PC-3 (cell line): ENCODE data around the gene SRCAP. TPM values are rescaled to one million over a fixed set of nuclear protein-coding genes. Genes with fewer than 3 reads are reported as not detected.
A peak's percentile ranks its signal among the peaks of the same experiment; 100 is the strongest.

Experiments
- ATAC-seq: fragments of 200-7000 bp; cut with Tn5 transposase; 2 replicates; pipeline ENCODE4 v1.9.1; 2020; ENCODE audit warnings: mild to moderate bottlenecking, moderate library complexity
- BruUV-seq: library from RNA; stranded (reverse); fragments of 400-500 nt; replicated peaks from 2 replicates; lab custom pipeline; 2021; lab: Mats Ljungman, UMichigan
- CTCF ChIA-PET: fragments of 300-600 bp; sonication (Branson Sonifier 250); formaldehyde crosslinking; loops from one replicate; lab custom pipeline; 2022; ENCODE audit warnings: antibody characterized with exemption; lab: Charles Lee
- POLR2A ChIA-PET: fragments of 300-600 bp; sonication (Branson Sonifier 250); formaldehyde crosslinking; loops from one replicate; lab custom pipeline; 2022; ENCODE audit warnings: antibody characterized with exemption; ENCODE audit not compliant: unreplicated experiment; lab: Charles Lee
- DNase-seq: peaks from one replicate; pipeline ENCODE4 v3.0.0-alpha.2; 2015
- H2AFZ ChIP-seq: fragments of 300-600 bp; sonication (generic); 2 replicates; pipeline ENCODE4 v1.6.0; 2016; ENCODE audit warnings: antibody characterized with exemption, low read length
- H3F3A ChIP-seq: fragments of 300-600 bp; sonication (generic); one replicate; pipeline ENCODE4 v1.6.0; 2017; ENCODE audit warnings: antibody characterized with exemption, low read length, control low read depth, mild to moderate bottlenecking; ENCODE audit not compliant: unreplicated experiment
- H3K27ac ChIP-seq: fragments of 300-600 bp; sonication (generic); 2 replicates; pipeline ENCODE4 v1.5.1; 2016; ENCODE audit warnings: mild to moderate bottlenecking, low read length
- H3K27me3 ChIP-seq: fragments of 300-600 bp; sonication (generic); 2 replicates; pipeline ENCODE4 v1.6.1; 2016; ENCODE audit warnings: low read length, mixed read lengths
- H3K36me3 ChIP-seq: fragments of 300-600 bp; sonication (generic); 2 replicates; pipeline ENCODE4 v1.6.1; 2016; ENCODE audit warnings: low read depth, mixed run types, low read length, mixed read lengths
- H3K4me1 ChIP-seq: fragments of 300-600 bp; sonication (generic); 2 replicates; pipeline ENCODE4 v1.5.1; 2016; ENCODE audit warnings: low read length; ENCODE audit not compliant: insufficient read depth
- H3K4me2 ChIP-seq: fragments of 300-600 bp; sonication (generic); 2 replicates; pipeline ENCODE4 v1.6.0; 2016; ENCODE audit warnings: low read length
- H3K4me3 ChIP-seq: fragments of 300-600 bp; sonication (generic); 2 replicates; pipeline ENCODE4 v1.5.1; 2016; ENCODE audit warnings: mild to moderate bottlenecking, low read length, mixed read lengths
- H3K79me2 ChIP-seq: fragments of 300-600 bp; sonication (generic); 2 replicates; pipeline ENCODE4 v1.6.1; 2017; ENCODE audit warnings: low read length, mixed read lengths
- H3K9ac ChIP-seq: fragments of 300-600 bp; sonication (generic); 2 replicates; pipeline ENCODE4 v1.6.0; 2016; ENCODE audit warnings: mild to moderate bottlenecking, low read length
- H3K9me2 ChIP-seq: fragments of 300-600 bp; sonication (generic); replicated peaks from 2 replicates; pipeline ENCODE4 v1.6.1; 2016; ENCODE audit warnings: mixed run types, low read length, mixed read lengths
- H3K9me3 ChIP-seq: fragments of 300-600 bp; sonication (generic); 2 replicates; pipeline ENCODE4 v1.6.1; 2016; ENCODE audit warnings: low read length, mixed read lengths
- H4K20me1 ChIP-seq: fragments of 300-600 bp; sonication (generic); 2 replicates; pipeline ENCODE4 v1.6.1; 2016; ENCODE audit warnings: low read length, mixed read lengths
- CTCF ChIP-seq: fragments of 300-600 bp; sonication (generic); conservative IDR thresholded peaks from 2 replicates; pipeline ENCODE4 v1.5.1; 2017; ENCODE audit warnings: antibody characterized with exemption, low read depth, mild to moderate bottlenecking, low read length
- EZH2 ChIP-seq: fragments of 300-600 bp; sonication (generic); IDR thresholded peaks from one replicate; pipeline ENCODE4 v1.6.1; 2017; ENCODE audit warnings: antibody characterized with exemption, mild to moderate bottlenecking, low read length; ENCODE audit not compliant: unreplicated experiment
- EZH2phosphoT487 ChIP-seq: fragments of 300-600 bp; sonication (generic); IDR thresholded peaks from 2 replicates; pipeline ENCODE4 v1.6.1; 2018; ENCODE audit warnings: mild to moderate bottlenecking, antibody characterized with exemption, low read length, borderline replicate concordance
- intact Hi-C: fragments of 100-400 bp; cut with micrococcal nuclease; formaldehyde crosslinking; loops from 2 replicates; pipeline ENCODE4 v1.9.0; 2023
- total RNA-seq: library from RNA; depleted of rRNA; stranded (reverse); fragments of >200 nt; gene quantifications from 2 replicates; pipeline ENCODE4 v1.2.3, GENCODE V29; 2014

Gene SRCAP
- total RNA-seq, 1 experiment from 2014 or later, result 19.0 TPM

- Histone ChIP-seq H3K79me2 (peaks cover 23% of the 10 kb centered on the region), H4K20me1 (peaks cover 4% of the 10 kb centered on the region; the same call in 1 of the 2 replicates), H2AFZ (no peak overlapping the region), H3K9me3 (no peaks in the 10 kb centered on the region), H3K9me2 (no peaks in the 10 kb centered on the region), H3K36me3 (peaks cover 22% of the 10 kb centered on the region; the same call in 1 of the 2 replicates), H3K4me2 (no peak overlapping the region), H3K4me1 (peaks cover 11% of the 10 kb centered on the region; the same call in 1 of the 2 replicates), H3K9ac (no peak overlapping the region), H3K4me3 (no peak overlapping the region), H3F3A (no peaks in the 10 kb centered on the region), H3K27ac (no peak overlapping the region), H3K27me3 (no peaks in the 10 kb centered on the region)
- TF ChIP-seq CTCF, result no peak
- no peak for TF ChIP-seq EZH2phosphoT487
- no peak for TF ChIP-seq EZH2
- DNase-seq (no peak), ATAC-seq (no peak)
- intact Hi-C loops, result no loop called here
- POLR2A ChIA-PET, result no interaction called here
- CTCF ChIA-PET, result no interaction called here
- BruUV-seq, result no TSS peak
These were observed 67.9 kb downstream of the SRCAP start for GRCh38 chr16:30766933-30767284.

GRCh38 chr16:30767767-30768465 is 68.9 kb downstream of the SRCAP start:
- Histone ChIP-seq H3K9me3 (no peaks in the 10 kb centered on the region), H3K4me2 (no peak overlapping the region), H3K79me2 (peaks cover 17% of the 10 kb centered on the region), H3F3A (no peaks in the 10 kb centered on the region), H3K27me3 (no peaks in the 10 kb centered on the region), H2AFZ (no peak overlapping the region), H3K4me3 (no peak overlapping the region), H3K36me3 (peaks cover 25% of the 10 kb centered on the region; the same call in 1 of the 2 replicates), H3K4me1 (peaks cover 10% of the 10 kb centered on the region; the same call in 1 of the 2 replicates), H3K9ac (no peak overlapping the region), H4K20me1 (peaks cover 4% of the 10 kb centered on the region; the same call in 1 of the 2 replicates), H3K27ac (no peak overlapping the region), H3K9me2 (no peaks in the 10 kb centered on the region)
- intact Hi-C loops, result no loop called here
- ChIA-PET CTCF (no interaction called here), POLR2A (no interaction called here)
- BruUV-seq, result no TSS peak
- no peak for TF ChIP-seq CTCF
- TF ChIP-seq EZH2, result no peak
- no peak for TF ChIP-seq EZH2phosphoT487
- ATAC-seq, result no peak
- DNase-seq, result no peak

- intact Hi-C loops, result no loop called here
- H3K27ac ChIP-seq, result no peak overlapping the region
- H3K9me2 ChIP-seq, result no peaks in the 10 kb centered on the region
- no peak overlapping the region for H3K4me2 ChIP-seq
- ATAC-seq, result no peak
- peaks cover 9% of the 10 kb centered on the region for H3K79me2 ChIP-seq
- H3K4me3 ChIP-seq, result no peak overlapping the region
- TF ChIP-seq CTCF (no peak), EZH2 (no peak), EZH2phosphoT487 (no peak)
- ChIA-PET CTCF (no interaction called here), POLR2A (no interaction called here)
- no peak for DNase-seq
- no peaks in the 10 kb centered on the region for H3K9me3 ChIP-seq
- H3F3A ChIP-seq, result no peaks in the 10 kb centered on the region
- H3K4me1 ChIP-seq, result peaks cover 3% of the 10 kb centered on the region; the same call in 1 of the 2 replicates
- H4K20me1 ChIP-seq, result no peaks in the 10 kb centered on the region
- H3K9ac ChIP-seq, result no peak overlapping the region
- H3K36me3 ChIP-seq, result peaks cover 25% of the 10 kb centered on the region; the same call in 1 of the 2 replicates
- no peak overlapping the region for H2AFZ ChIP-seq
- no peaks in the 10 kb centered on the region for H3K27me3 ChIP-seq
- TSS peak; percentile 11 for BruUV-seq
These were observed 69.7 kb downstream of the SRCAP start for GRCh38 chr16:30768583-30769181.
